GM19397 (cell line): ENCODE data around the gene AGTR1.

Source experiments
- ATAC-seq: cut with Tn5 transposase; IDR thresholded peaks from one replicate; pipeline ENCODE4 v1.9.1; 2021; ENCODE audit warnings: mild to moderate bottlenecking, moderate library complexity; ENCODE audit not compliant: unreplicated experiment

The AGTR1 gene

DNA sequence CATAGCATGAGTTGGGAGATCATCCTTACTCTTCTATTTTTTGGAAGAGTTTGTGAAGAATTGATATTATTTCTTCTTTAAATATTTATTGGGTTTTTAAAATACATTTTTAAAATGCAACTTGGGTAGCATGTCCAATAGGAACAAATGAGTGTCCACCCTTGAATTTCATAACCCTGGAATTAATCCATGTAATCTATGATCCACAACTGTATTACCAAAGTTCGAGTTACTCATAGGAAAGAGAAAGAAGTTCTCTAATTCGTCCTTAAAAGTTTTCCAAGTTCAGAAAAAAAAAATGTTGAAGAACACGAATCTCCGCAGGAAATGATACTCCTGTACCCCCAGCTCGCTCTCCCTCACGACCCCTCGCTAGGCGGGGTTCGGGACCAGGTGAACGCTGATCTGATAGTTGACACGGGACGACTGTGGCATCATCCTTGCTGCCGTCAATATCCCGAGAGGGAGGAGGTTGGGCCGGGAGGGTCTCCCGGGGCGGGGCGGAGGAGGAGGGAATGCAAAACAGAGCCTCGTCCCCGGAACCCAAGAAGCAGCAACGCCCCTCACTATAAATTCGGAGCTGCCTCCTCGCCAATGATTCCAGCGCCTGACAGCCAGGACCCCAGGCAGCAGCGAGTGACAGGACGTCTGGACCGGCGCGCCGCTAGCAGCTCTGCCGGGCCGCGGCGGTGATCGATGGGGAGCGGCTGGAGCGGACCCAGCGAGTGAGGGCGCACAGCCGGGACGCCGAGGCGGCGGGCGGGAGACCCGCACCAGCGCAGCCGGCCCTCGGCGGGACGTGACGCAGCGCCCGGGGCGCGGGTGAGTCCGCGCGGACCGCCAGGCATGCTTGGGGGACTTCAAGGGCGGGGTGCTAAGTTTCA, at the start of gene AGTR1:
Gene AGTR1 (plus strand): TSS at position 598 of the 884 bp plus-strand sequence. CDS start 43,133 bp downstream, outside the sequence.
- ATAC-seq, result no peak

DNA sequence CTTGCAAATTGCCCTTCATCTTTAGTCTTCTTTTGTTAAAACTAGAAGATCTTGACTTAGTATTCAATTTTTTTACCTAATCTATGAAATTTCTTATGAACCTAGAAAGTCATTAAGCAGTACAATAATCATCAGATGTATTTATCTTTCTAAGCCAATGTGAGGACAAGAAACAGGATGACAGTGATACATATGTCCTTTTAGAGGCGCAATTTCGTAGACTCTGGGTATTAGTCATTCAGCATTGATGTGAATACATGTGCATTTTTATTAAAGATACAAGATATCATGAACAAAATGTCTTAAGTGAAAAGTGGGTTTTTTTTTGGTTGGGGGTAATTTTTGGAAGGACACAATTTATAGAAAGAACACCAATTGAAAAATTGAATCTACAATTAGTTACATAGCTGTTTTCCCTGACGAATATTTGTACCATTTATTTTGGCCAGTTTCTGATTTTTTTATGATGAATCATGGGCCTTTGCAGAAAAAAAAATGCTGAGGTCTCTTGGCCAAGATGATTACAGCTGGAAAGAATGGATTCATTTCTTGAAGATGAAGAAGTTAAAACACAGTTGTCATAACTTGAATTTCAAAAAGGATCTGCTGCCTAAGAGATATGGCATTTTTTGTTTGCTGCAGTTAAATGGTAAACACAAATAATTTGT, 48.9 kb upstream of the AGTR1 start:
- ATAC-seq, result no peak

DNA sequence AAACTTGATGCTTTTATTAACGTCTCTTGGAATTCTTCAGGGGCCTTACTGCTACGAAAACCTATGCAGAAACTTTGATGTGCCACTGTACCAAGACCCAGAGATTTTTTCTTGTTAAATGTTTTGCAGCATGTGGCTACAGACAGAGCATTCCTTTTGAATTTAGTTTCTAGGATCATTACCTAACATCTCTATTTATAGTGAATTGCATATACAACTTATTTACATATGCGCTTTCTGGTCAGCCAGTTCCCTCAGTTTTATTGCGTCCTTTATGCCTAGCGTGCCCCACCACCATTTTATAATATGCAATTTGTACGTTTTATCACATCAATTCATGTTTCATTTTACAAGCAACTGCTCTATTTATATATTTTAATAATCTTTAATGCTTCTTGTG, 46.2 kb upstream of the AGTR1 start:
- no peak for ATAC-seq

- ATAC-seq, result no peak
Measured at GRCh38 chr3:148654433-148654832, 43.3 kb upstream of the AGTR1 start.

DNA sequence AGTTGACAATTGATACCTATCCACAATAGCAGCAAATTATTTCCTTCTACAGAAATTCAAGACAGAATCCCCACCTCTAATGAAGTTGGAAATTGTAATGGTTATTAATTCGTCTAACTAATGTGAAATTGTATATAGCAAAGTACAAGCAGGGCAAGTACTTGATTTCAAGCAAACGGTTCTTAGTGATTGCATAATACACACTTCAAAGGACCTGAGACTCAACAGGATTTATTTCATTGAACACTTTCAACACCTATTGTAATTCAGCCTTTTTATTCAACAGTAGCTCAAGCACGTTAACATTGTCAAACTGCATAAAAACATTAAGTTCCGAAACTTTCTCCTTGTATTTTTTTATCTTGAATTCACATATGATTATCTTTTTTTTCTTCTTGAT, 40.2 kb upstream of the AGTR1 start:
- ATAC-seq, result no peak

DNA sequence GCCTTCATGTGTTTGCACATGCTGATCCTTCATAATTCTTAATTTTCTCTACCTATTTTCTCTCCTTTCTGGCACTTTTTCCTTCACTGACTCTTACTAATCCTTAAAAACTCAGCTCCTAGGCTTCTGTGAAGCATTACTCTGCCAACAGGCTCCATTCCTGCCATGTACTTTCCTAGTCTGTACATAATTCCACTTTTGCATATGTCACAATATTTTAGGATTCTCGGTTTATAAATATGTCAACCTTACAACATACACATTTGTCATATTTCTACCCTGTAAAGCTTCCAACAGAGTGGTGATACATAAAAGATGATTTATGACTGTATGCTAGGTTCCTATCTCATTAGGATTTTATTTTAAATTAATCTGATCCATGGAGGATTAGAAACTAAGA, 38.2 kb upstream of the AGTR1 start:
- ATAC-seq, result no peak

GRCh38 chr3:148680289-148680688, 17.4 kb upstream of the AGTR1 start:
- no peak for ATAC-seq

- ATAC-seq, result no peak
Measured at GRCh38 chr3:148681080-148681479, 16.6 kb upstream of the AGTR1 start.

DNA sequence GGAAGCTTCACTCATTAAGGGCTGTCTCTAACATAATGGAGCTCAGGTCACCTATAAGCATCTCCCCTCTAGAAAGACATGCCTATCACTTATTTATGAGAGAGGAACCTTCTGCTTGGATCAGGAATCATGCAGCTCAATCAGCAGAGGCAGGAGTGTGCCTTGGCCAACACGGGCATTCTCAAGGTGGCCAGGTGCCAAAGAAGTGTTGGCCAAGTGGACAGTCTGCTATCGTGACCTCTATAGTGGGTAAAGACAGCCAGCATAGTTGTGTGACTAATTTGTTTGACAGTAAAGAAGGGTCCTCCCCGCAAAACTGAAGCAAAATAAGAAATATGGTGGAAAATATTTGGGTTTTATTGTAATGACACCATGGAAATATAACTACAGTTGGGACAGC, 14.7 kb upstream of the AGTR1 start:
- no peak for ATAC-seq

DNA sequence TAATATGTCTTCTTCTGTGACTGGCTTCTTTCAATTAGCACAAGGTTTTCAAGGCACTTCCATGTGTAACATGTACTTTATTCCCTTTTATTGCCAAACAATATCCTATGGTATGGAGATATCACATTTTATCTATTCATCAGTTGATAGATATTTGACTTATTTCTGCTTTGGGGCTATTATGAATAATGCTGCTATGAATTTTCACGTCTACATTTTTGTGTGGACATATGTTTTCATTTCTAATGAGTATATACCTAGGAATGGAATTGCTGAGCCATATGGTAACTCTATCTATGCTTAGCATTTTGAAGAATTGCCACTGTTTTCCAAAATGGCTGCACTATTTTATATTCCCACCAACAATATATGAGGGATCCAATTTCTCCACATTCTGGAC, 3.6 kb upstream of the AGTR1 start:
- no peak for ATAC-seq

- no peak for ATAC-seq
Measured at GRCh38 chr3:148698190-148698810, 597 bp downstream of the AGTR1 start.

DNA sequence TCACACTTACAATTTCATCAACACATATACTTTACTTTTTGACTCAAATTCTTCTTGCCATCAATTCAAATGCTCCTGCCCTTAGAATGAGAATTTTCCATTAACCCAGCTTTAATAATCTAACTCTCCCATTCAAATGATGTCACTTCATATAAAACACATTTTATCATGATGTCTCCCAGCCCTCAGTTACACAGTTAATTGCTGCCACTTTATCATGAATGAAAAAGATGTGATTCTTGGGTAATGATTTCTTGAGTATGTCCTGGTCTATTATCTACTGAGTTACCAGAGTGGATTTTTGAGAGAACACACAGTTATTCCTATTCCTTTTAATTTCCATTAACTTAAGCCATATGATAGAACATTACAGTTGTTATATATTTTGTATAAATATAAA, 7.6 kb downstream of the AGTR1 start:
- no peak for ATAC-seq

DNA sequence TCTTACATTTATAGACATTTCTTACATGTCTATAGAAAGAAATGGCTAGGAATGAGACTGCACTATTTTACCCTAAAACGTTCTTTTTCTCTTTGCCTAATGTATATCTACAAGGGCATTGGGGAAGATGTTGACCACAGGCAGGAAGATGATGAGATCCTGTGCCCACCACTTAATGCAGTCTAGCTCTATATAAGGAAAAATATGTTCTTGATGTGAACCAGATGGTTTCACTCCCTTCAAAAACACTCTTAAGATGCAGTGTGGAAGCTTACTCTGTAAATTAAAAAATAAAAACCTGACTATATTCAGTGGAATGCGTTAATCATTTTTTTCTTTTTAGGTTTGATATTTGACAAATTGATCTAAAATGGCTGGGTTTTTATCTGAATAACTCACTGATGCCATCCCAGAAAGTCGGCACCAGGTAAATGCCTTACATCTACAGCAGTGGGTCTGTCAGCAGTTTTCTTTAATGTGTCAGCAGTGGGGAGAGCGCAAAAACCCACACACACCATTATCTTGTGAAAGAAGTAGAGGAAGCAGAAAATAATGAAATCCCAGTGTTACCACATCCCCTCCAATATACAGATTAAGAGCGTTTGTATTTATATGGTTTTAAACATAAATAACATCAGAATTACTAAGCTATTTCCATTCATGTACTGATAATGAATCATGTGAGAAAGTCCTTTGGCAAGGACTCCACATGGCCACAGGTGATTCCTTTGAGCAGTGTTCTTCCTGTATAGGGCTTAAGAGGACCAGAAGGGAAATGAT, 10.1 kb downstream of the AGTR1 start:
- no peak for ATAC-seq

GRCh38 chr3:148708409-148708808, 10.7 kb downstream of the AGTR1 start:
- no peak for ATAC-seq

DNA sequence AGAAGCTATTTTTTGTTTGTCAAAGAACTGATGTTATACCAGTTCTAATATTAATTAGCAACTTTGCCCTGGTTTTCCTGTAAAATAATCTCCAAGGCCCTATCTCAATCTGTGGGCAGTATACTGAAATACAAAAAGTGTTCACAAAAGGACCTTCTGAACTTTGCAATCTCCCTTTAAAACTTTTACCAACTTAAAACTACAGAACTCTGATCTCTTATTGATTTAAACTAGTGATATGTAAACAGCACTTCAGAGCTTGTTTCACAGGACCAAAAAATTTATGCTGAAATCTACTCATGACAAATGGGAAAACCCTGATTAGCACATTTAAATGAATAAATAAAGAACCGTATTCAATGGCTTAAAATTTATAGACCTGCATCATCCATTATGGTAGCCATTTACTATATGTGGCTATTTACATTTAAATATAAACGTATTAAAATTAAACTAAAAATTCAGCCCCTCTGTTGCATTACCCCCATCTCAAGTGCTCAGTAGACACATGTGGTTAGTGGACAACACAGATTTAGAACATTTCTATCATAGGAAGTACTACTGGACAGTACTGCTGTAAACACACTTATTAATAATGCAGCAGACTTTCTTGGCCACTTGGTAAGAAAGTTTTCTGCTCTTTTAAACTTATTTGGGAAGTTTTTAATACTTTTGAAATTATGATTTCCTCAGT, 12.0 kb downstream of the AGTR1 start:
- no peak for ATAC-seq

DNA sequence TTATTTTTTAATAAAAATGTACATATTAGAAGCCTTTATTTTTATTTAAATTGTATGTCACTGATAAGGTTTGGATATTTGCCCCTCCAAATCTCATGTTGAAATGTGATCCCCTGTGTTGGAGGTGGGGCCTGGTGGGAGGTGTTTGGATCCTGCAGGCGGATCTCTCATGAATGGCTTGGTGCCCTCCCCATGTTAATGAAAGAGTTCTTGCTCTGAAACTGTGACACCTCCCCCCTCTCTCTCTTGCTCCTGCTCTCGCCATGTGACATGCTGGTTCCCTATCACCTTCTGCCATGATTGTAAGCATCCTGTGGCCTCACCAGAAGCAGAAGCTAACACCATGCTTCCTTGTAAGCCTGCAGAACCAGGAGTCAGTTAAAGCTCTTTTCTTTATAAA, 13.0 kb downstream of the AGTR1 start:
- no peak for ATAC-seq

DNA sequence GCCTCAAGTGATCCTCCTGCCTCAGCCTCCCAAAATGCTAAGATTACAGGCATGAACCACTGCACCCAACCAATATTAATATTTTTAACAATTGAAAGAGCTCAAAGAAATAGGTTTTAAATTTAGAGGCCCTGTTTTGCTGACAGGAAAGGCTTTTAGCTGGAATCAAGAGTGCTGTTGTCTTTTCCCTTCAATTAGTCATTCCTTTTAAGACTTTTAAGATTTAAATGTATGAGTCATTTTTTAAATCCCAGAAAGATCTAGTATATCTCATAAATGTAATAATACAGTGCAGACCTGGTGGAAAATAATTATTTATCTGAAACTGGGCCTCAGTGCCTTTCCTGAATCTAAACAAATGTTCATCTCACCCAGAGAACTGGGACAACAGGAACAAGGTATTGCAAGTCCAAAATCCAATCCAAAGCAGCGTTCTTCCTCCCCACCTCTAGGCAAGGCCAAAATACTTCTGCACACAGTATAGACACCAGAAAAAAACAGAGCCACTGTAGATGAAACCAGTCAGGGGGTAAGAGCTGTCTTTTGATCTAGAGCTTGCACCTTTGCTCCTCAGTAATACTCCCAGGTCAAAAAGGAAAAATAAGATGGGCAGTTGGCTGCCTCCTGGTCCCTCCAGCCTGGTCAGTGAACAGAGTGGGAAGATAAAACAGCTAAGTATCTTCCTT, 14.4 kb downstream of the AGTR1 start:
- no peak for ATAC-seq

GRCh38 chr3:148714521-148714920, 16.8 kb downstream of the AGTR1 start:
- ATAC-seq, result no peak

DNA sequence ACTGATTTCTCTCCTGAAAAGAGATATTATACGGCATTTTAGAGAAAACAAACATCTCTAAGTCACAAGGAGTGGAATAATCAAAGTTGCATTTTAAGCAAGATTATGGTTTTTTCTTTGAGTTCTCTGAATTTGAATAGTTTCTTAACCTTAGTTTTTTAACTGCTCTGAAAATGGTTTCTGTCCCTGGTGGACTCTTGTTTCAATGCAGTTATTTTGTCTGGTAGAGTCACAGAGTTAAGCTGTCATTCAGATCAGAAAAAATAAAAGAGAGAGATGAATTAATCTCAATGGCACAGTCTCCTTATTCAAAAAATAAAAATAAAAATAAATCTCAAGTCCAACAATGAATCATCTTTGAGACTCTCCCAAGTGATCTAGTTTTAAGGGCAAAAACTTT, 19.0 kb downstream of the AGTR1 start:
- no peak for ATAC-seq
